Ovary (tissue), 9 donors: ENCODE measurements around the gene RTP5. TPM values are rescaled to one million over a fixed set of nuclear protein-coding genes. Genes with fewer than 3 reads are reported as not detected.
A peak's percentile ranks its signal among the peaks of the same experiment; 100 is the strongest.

Experiments used
- DNase-seq, 5 donors: peaks; one replicate each; pipeline ENCODE4 v3.0.0-alpha.2; 2019 to 2020
- H3K27ac ChIP-seq, 2 donors: fragments of 200-600 bp; one replicate each; pipeline versions ENCODE4 v1.5.1 to v1.8.0; 2019 to 2022
- H3K27me3 ChIP-seq: fragments of 200-600 bp; one replicate; pipeline ENCODE4 v1.8.0; 2022
- H3K36me3 ChIP-seq: fragments of 200-600 bp; sonication (generic); one replicate; pipeline ENCODE4 v1.5.1; 2019
- H3K4me1 ChIP-seq: one replicate; pipeline ENCODE4 v1.8.1; 2013; ENCODE audit warnings: mild to moderate bottlenecking, moderate library complexity; ENCODE audit not compliant: insufficient read depth
- H3K4me3 ChIP-seq: fragments of 200-600 bp; sonication (generic); one replicate; pipeline ENCODE4 v1.5.1; 2017
- H3K9me3 ChIP-seq, 2 donors: fragments of 200-600 bp in 1 of 2; sonication (generic) in 1 of 2; one replicate each; pipeline versions ENCODE4 v1.5.1 to v1.8.1; 2013 to 2019; ENCODE audit warnings: mild to moderate bottlenecking in 1 of 2, moderate library complexity in 1 of 2
- EP300 ChIP-seq: sonication (generic); formaldehyde crosslinking; IDR thresholded peaks from one replicate; pipeline ENCODE4 v1.6.1; 2017; ENCODE audit warnings: antibody characterized with exemption
- POLR2A ChIP-seq: fragments of 450-650 bp; IDR thresholded peaks from one replicate; pipeline ENCODE4 v1.6.1; 2017; ENCODE audit warnings: antibody characterized with exemption, mild to moderate bottlenecking, moderate library complexity
- WGBS, 3 donors: extraction: QIAGEN DNeasy Blood & Tissue Kit in 1 of 3; methylation state at CpG; one replicate each; pipeline versions ENCODE4 v1.1.5 to v1.1.7; 2013 to 2017; 5-methylcytosine and 5-hydroxymethylcytosine counted together
- intact Hi-C, 4 donors: fragments of 100-400 bp; cut with DNase I; formaldehyde crosslinking; loops; one replicate each; pipeline versions ENCODE4 v1.11.0 to v1.15.1; 2022 to 2023
- polyA plus RNA-seq, 2 donors: library from polyadenylated mRNA; stranded (reverse); fragments of 200-250 nt in 1 of 2; fragments of 350-450 nt in 1 of 2; fragmentation: Illumina TruSeq in 1 of 2; extraction: RNeasy Lipid Tissue Mini Kit (QIAGEN cat#74804) in 1 of 2; gene quantifications; one replicate each; pipeline ENCODE4 v1.2.3, GENCODE V29; 2013 to 2014
- total RNA-seq, 7 donors: library from RNA; depleted of rRNA in 2 of 7; stranded (reverse); fragments of >200 nt in 2 of 7; fragmentation: NEBNext Ultra II Directional in 3 of 7; extraction: Animal tissue kit (Norgen Biotek cat#: 25700) in 3 of 7; gene quantifications; one replicate each; pipeline versions ENCODE4 v1.1.0 to v1.2.4, GENCODE V29; 2016 to 2023
- TF ChIP-seq, protein P1 (sequence below), 3 donors: fragments of 450-650 bp in 2 of 3; fragments of 200-600 bp in 1 of 3; IDR thresholded peaks; one replicate each; pipeline versions ENCODE4 v1.5.1 to v1.8.0; 2016 to 2022; ENCODE audit warnings: antibody characterized with exemption in 3 of 3, mild to moderate bottlenecking in 1 of 3
- donor health status: DM: no; HTN: no; CAD: no; lungs with moderate emphysema.
- donor health status: DM: no; HTN: no; CAD: no.
- donor health status: Bipolar disorder and iron deficiency.
- donor health status: DM: yes; HTN: yes; CAD: no.
- donor health status: DM: no; HTN: no; CAD: no.
- donor health status: DM: yes; HTN: yes; CAD: no.

RTP5 gene
- total and polyA plus RNA-seq, 9 donors: 0.10 TPM; not detected in 8

DNA sequence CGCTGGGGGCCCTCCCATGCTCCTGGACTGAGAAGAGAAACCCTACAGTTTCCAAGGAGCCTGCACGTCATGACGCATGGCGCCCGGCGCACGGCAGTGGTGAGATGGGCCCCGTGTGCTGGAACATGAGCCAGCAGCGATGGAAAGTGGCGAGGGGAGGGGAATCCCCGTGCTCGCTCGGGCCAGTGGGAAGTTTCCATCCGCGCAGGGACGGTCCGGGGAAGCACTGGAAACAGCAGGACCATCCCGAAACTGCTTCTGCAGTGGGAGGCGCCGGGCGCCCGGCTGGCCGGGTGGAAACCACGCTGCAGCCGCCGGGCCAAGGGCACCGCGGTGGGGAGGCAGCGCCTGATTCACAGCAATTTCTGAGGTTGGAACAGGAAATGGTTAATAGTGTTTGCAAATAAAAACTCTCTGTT is 6.0 kb upstream of the RTP5 start:
- WGBS, 3 donors: 3 to 16% (median 10%) methylated on average over 29 of the region's 29 CpGs
- peak; percentile 65 to 81 (median 73) for DNase-seq
- Histone ChIP-seq H3K27ac (peak overlapping the region in 1 of 2 donors; percentile 50), H3K4me1 (peaks cover 20% of the 10 kb centered on the region), H3K27me3 (peaks cover 3% of the 10 kb centered on the region), H3K4me3 (no peak overlapping the region), H3K9me3 (no peaks in the 10 kb centered on the region), H3K36me3 (no peaks in the 10 kb centered on the region)
- intact Hi-C loops: no loop called here
- TF ChIP-seq, protein P1, sequence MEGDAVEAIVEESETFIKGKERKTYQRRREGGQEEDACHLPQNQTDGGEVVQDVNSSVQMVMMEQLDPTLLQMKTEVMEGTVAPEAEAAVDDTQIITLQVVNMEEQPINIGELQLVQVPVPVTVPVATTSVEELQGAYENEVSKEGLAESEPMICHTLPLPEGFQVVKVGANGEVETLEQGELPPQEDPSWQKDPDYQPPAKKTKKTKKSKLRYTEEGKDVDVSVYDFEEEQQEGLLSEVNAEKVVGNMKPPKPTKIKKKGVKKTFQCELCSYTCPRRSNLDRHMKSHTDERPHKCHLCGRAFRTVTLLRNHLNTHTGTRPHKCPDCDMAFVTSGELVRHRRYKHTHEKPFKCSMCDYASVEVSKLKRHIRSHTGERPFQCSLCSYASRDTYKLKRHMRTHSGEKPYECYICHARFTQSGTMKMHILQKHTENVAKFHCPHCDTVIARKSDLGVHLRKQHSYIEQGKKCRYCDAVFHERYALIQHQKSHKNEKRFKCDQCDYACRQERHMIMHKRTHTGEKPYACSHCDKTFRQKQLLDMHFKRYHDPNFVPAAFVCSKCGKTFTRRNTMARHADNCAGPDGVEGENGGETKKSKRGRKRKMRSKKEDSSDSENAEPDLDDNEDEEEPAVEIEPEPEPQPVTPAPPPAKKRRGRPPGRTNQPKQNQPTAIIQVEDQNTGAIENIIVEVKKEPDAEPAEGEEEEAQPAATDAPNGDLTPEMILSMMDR (IDR thresholded peaks at IDR 0.05): no peak
- TF ChIP-seq POLR2A (peak; percentile 10), EP300 (no peak)

DNA sequence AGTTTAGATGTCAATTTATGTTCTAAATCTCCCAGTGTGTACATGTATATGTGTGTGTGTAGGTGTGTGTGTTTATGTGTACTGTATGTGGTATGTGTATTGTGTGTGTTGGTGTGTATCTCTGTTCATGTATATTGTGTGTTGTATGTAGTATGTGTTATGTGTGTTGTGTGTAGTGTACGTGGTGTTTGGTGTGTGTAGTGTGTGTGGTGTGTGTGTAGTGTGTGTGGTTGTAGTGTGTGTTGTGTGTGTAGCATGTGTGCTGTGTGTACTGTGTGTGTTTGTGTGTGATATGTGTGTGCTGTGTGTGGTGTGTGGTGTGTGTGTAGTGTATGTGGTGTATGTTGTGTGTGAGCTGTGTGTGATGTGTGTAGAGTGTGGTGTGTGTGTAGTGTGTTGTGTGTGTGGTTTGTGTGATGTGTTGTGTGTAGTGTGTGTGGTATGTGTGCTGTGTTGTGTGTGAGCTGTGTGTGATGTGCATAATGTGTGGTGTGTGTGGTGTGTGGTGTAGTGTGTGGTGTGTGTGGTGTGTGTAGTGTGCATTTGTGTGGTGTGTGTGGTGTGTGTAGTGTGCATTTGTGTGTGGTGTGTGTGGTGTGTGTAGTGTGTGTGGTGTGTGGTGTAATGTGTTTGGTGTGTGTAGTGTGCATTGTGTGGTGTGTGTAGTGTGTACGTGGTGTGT is 5.2 kb upstream of the RTP5 start:
- Histone ChIP-seq H3K27ac (no peak overlapping the region), H3K36me3 (no peaks in the 10 kb centered on the region), H3K9me3 (no peaks in the 10 kb centered on the region), H3K27me3 (peaks cover 3% of the 10 kb centered on the region), H3K4me3 (no peak overlapping the region), H3K4me1 (peaks cover 17% of the 10 kb centered on the region)
- intact Hi-C loops: no loop called here
- TF ChIP-seq POLR2A (no peak), EP300 (no peak)
- TF ChIP-seq, protein P1 (IDR thresholded peaks at IDR 0.05): no peak
- DNase-seq: no peak
- WGBS, 3 donors: 73 to 75% (median 74%) methylated on average over 2 of the region's 2 CpGs

DNA sequence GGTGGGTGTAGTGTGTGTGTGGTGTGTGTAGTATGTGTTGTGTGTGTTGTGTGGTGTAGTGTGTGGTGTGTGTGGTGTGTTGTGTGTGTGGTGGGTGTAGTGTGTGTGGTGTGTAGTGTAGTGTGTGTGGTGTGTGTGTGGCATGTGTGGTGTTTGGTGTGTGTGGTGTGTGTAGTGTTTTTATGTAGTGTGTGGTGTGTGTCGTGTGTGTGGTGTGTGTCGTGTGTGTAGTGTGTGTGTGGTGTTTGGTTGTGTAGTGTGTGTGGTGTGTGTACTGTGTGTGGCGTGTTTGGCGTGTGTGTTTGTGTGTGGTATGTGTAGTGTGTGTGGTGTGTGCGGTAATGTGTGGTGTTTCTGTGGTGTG is 4.7 kb upstream of the RTP5 start:
- H3K4me1 ChIP-seq: peaks cover 14% of the 10 kb centered on the region
- TF ChIP-seq POLR2A: no peak
- TF ChIP-seq, protein P1 (IDR thresholded peaks at IDR 0.05): no peak
- no peak for TF ChIP-seq EP300
- H3K27ac ChIP-seq: no peak overlapping the region
- H3K36me3 ChIP-seq: no peaks in the 10 kb centered on the region
- 86 to 91% (median 88%) methylated on average over 5 of the region's 5 CpGs for WGBS, 3 donors
- H3K4me3 ChIP-seq: no peak overlapping the region
- no peaks in the 10 kb centered on the region for H3K9me3 ChIP-seq
- intact Hi-C loops: no loop called here
- DNase-seq: no peak
- peaks cover 3% of the 10 kb centered on the region for H3K27me3 ChIP-seq

DNA sequence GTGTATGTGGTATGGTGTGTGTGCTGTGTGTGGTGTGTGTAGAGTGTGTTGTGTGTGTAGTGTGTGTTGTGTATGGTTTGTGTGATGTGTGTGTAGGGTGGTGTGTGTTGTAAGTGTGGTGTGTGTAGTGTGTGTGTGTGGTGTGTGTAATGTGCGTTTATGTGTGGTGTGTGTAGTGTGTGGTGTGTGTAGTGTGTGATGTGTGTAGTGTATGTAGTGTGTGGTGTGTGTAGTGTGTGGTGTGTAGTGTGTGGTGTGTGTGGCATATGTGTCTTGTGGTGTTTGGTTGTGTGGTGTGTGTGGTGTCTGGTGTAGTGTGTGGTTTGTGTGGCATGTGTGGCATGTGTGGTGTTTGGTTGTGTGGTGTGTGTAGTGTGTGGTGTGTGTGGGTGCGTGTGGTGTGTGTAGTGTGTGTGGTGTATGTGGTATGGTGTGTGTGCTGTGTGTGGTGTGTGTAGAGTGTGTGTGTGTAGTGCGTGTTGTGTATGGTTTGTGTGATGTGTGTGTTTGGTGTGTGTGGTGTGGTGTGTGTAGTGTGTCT is 4.0 kb upstream of the RTP5 start:
- TF ChIP-seq, protein P1 (IDR thresholded peaks at IDR 0.05): no peak
- no peak for TF ChIP-seq POLR2A
- TF ChIP-seq EP300: no peak
- H3K9me3 ChIP-seq: no peaks in the 10 kb centered on the region
- H3K27ac ChIP-seq: no peak overlapping the region
- intact Hi-C loops: no loop called here
- DNase-seq: no peak
- no peaks in the 10 kb centered on the region for H3K36me3 ChIP-seq
- H3K4me1 ChIP-seq: peaks cover 9% of the 10 kb centered on the region
- H3K27me3 ChIP-seq: peaks cover 3% of the 10 kb centered on the region
- H3K4me3 ChIP-seq: no peak overlapping the region
- 76 to 80% (median 80%) methylated on average over 3 of the region's 3 CpGs for WGBS, 3 donors
